Keratinocyte (primary cell): ENCODE results near the gene TBC1D16. TPM values are rescaled to one million over a fixed set of nuclear protein-coding genes. Genes with fewer than 3 reads are reported as not detected.

Experiments
- DNase-seq: peaks from one replicate; pipeline ENCODE4 v3.0.0-alpha.2; 2011; ENCODE audit warnings: low read depth, missing footprints, low spot score
- FAIRE-seq: peaks from 2 replicates; lab custom pipeline; 2011; peaks lifted over from hg19 to GRCh38; lab: Jason Lieb, UNC
- H2AFZ ChIP-seq: 2 replicates; pipeline ENCODE4 v1.6.0; 2012; ENCODE audit warnings: low read length, control low read depth, inconsistent platforms; ENCODE audit not compliant: control insufficient read depth
- H3K27ac ChIP-seq: 2 replicates; pipeline ENCODE4 v1.5.1; 2011; ENCODE audit warnings: low read length; ENCODE audit not compliant: control insufficient read depth, insufficient read depth
- H3K27me3 ChIP-seq: 3 replicates; pipeline ENCODE4 v1.6.0; 2011; ENCODE audit warnings: low read length; ENCODE audit not compliant: control insufficient read depth, insufficient read depth; ENCODE audit errors: extremely low read depth
- H3K36me3 ChIP-seq, 2 experiments: 2 replicates in 1 of 2; 3 replicates in 1 of 2; pipeline ENCODE4 v1.5.1; 2011; ENCODE audit warnings: low read length in 2 of 2, mild to moderate bottlenecking in 1 of 2; ENCODE audit not compliant: control insufficient read depth in 2 of 2, insufficient read depth in 2 of 2; ENCODE audit errors: extremely low read depth in 1 of 2
- H3K4me1 ChIP-seq: 3 replicates; pipeline ENCODE4 v1.5.1; 2011; ENCODE audit warnings: low read length; ENCODE audit not compliant: control insufficient read depth, insufficient read depth; ENCODE audit errors: extremely low read depth
- H3K4me2 ChIP-seq: 3 replicates; pipeline ENCODE4 v1.6.0; 2011; ENCODE audit warnings: low read depth, low read length; ENCODE audit not compliant: control insufficient read depth, insufficient read depth; ENCODE audit errors: extremely low read depth
- H3K4me3 ChIP-seq, 3 experiments: fragments of 200-600 bp in 1 of 3; sonication (generic) in 1 of 3; 2 replicates in 2 of 3; 3 replicates in 1 of 3; pipeline ENCODE4 v1.5.1; 2011 to 2016; ENCODE audit warnings: low read length in 3 of 3, mild to moderate bottlenecking in 3 of 3, control low read depth in 2 of 3, inconsistent platforms in 1 of 3, low read depth in 1 of 3, mixed read lengths in 1 of 3, mixed run types in 1 of 3, moderate library complexity in 1 of 3; ENCODE audit not compliant: control insufficient read depth in 2 of 3, insufficient read depth in 2 of 3; ENCODE audit errors: extremely low read depth in 1 of 3
- H3K79me2 ChIP-seq: 2 replicates; pipeline ENCODE4 v1.6.0; 2012; ENCODE audit warnings: low read length; ENCODE audit not compliant: control insufficient read depth, insufficient read depth
- H3K9ac ChIP-seq: 3 replicates; pipeline ENCODE4 v1.6.0; 2011; ENCODE audit warnings: low read length; ENCODE audit not compliant: control insufficient read depth, insufficient read depth; ENCODE audit errors: extremely low read depth
- H3K9me1 ChIP-seq: 3 replicates; pipeline ENCODE4 v1.6.0; 2011; ENCODE audit warnings: low read length; ENCODE audit not compliant: control insufficient read depth, insufficient read depth; ENCODE audit errors: extremely low read depth
- H3K9me3 ChIP-seq: 2 replicates; pipeline ENCODE4 v1.5.1; 2012; ENCODE audit warnings: low read depth, low read length; ENCODE audit not compliant: control insufficient read depth
- H4K20me1 ChIP-seq: 3 replicates; pipeline ENCODE4 v1.6.0; 2011; ENCODE audit warnings: low read length; ENCODE audit not compliant: control insufficient read depth, insufficient read depth; ENCODE audit errors: extremely low read depth
- EZH2 ChIP-seq: IDR thresholded peaks from one replicate; pipeline ENCODE4 v1.6.1; 2012; ENCODE audit warnings: inconsistent platforms, mild to moderate bottlenecking, low read length, moderate library complexity
- dilution Hi-C: fragments of 300-500 bp; cut with MboI; formaldehyde crosslinking; loops from one replicate; pipeline ENCODE4 v1.7.0; 2020; ENCODE audit warnings: low sequenced_read_pairs; ENCODE audit not compliant: extremely low pct_ligation_motif_present
- polyA plus RNA-seq, 5 experiments: library from polyadenylated mRNA; depleted of rRNA in 3 of 5; stranded (reverse) in 3 of 5; stranded (forward) in 1 of 5; unstranded in 1 of 5; fragments of >200 nt; gene quantifications; 1 replicate in 1 of 5; 2 replicates in 3 of 5; 3 replicates in 1 of 5; pipeline versions ENCODE4 v1.2.1 to v1.2.3, GENCODE V29; 2011 to 2012; ENCODE audit warnings: missing spikeins in 2 of 5, low read depth in 1 of 5, low replicate concordance in 1 of 5
- TF ChIP-seq, protein P1 (sequence below), 3 experiments: IDR thresholded peaks in 1 of 3; conservative IDR thresholded peaks in 1 of 3; optimal IDR thresholded peaks in 1 of 3; 2 replicates in 2 of 3; 3 replicates in 1 of 3; pipeline versions ENCODE3 to v1.5.1; 2011; ENCODE audit warnings: low read length in 3 of 3, mild to moderate bottlenecking in 3 of 3, moderate library complexity in 2 of 3, control low read depth in 1 of 3, inconsistent platforms in 1 of 3; ENCODE audit not compliant: insufficient read depth in 2 of 3; ENCODE audit errors: extremely low read depth in 1 of 3

Gene TBC1D16
- polyA plus RNA-seq, 1 donor (not counting 4 experiments of a cell fraction or from before 2014, with no cell fraction given): 8.6 TPM

DNA sequence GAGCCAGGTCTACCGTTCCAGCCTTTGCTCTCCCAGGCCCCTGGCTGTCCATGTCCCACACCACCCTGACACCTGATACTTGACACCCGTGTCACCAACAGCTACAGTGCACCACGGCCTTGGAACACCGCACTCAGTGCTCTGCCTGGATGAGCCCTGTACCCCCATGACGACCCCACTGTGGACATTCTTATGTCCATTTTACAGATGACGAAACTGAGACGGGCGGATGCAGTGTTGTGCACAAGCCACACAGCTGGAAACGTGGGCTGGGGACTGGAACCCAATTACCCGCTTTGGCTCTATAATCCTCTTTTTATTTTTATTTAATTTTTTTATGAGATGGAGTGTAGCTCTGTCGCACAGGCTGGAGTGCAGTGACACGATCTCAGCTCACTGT is 112.9 kb downstream of the TBC1D16 start:
- no peaks in the 10 kb centered on the region for H3K9me3 ChIP-seq
- dilution Hi-C loops: no loop called here
- H3K4me1 ChIP-seq: no peaks in the 10 kb centered on the region

DNA sequence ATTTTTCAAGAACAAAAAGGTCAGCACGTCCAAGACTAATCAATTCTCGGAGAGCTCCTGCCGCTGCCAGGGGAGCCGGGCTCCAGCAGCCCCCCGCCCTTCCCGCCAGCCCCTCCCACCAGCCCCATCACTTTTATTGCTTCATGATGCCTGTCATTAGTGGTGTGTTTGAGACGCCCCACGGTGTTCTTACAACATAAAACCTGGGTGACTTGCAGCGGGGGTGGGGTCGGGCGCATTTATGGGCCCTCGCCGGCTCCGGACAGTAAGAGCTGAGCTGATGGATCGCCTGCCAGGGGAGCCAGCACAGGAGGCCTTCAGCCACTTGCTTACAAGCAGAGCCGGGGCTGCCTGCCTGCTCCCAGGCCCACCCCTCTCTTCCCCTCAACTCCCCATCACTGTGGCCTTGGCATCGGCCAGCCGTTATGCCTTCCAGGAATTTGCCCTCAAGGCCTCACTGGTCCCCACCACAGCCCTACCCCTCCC is 113.5 kb downstream of the TBC1D16 start:
- no peaks in the 10 kb centered on the region for H3K9me1 ChIP-seq
- peaks cover 55% of the 10 kb centered on the region for H3K27me3 ChIP-seq
- dilution Hi-C loops: no loop called here

More for the DNA sequence above, 112.9 kb downstream of the TBC1D16 start:
- no peak for TF ChIP-seq EZH2
- TF ChIP-seq, protein P1, sequence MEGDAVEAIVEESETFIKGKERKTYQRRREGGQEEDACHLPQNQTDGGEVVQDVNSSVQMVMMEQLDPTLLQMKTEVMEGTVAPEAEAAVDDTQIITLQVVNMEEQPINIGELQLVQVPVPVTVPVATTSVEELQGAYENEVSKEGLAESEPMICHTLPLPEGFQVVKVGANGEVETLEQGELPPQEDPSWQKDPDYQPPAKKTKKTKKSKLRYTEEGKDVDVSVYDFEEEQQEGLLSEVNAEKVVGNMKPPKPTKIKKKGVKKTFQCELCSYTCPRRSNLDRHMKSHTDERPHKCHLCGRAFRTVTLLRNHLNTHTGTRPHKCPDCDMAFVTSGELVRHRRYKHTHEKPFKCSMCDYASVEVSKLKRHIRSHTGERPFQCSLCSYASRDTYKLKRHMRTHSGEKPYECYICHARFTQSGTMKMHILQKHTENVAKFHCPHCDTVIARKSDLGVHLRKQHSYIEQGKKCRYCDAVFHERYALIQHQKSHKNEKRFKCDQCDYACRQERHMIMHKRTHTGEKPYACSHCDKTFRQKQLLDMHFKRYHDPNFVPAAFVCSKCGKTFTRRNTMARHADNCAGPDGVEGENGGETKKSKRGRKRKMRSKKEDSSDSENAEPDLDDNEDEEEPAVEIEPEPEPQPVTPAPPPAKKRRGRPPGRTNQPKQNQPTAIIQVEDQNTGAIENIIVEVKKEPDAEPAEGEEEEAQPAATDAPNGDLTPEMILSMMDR (optimal IDR thresholded peaks at IDR 0.05 in 1 of 3, IDR thresholded peaks at IDR 0.05 in 1 of 3, conservative IDR thresholded peaks at IDR 0.05 in 1 of 3; ENCODE audit: extremely low read depth in 1 of 3, insufficient read depth in 2 of 3, low read length in 3 of 3): no peak
- no peaks in the 10 kb centered on the region for H4K20me1 ChIP-seq
- H3K9ac ChIP-seq: no peak overlapping the region
- no peak overlapping the region for H3K27ac ChIP-seq
- no peaks in the 10 kb centered on the region for H3K36me3 ChIP-seq
- H2AFZ ChIP-seq: no peak overlapping the region
- H3K4me3 ChIP-seq: no peak overlapping the region
- FAIRE-seq (no peak), DNase-seq (no peak)
- H3K9me1 ChIP-seq: no peaks in the 10 kb centered on the region
- H3K79me2 ChIP-seq: no peaks in the 10 kb centered on the region
- H3K4me2 ChIP-seq: no peak overlapping the region
- peaks cover 52% of the 10 kb centered on the region for H3K27me3 ChIP-seq

More for the DNA sequence above, 113.5 kb downstream of the TBC1D16 start:
- H3K4me3 ChIP-seq: no peak overlapping the region
- TF ChIP-seq, protein P1 (optimal IDR thresholded peaks at IDR 0.05 in 1 of 3, IDR thresholded peaks at IDR 0.05 in 1 of 3, conservative IDR thresholded peaks at IDR 0.05 in 1 of 3; ENCODE audit: extremely low read depth in 1 of 3, insufficient read depth in 2 of 3, low read length in 3 of 3): no peak
- H3K9ac ChIP-seq: no peak overlapping the region
- H3K36me3 ChIP-seq: no peaks in the 10 kb centered on the region
- no peaks in the 10 kb centered on the region for H3K4me1 ChIP-seq
- H4K20me1 ChIP-seq: no peaks in the 10 kb centered on the region
- no peaks in the 10 kb centered on the region for H3K9me3 ChIP-seq
- DNase-seq (no peak), FAIRE-seq (no peak)
- no peak overlapping the region for H3K4me2 ChIP-seq
- H2AFZ ChIP-seq: no peak overlapping the region
- H3K79me2 ChIP-seq: no peaks in the 10 kb centered on the region
- H3K27ac ChIP-seq: no peak overlapping the region
